K562 (cell line): ENCODE results near the gene GLT6D1. TPM values are rescaled to one million over a fixed set of nuclear protein-coding genes. Genes with fewer than 3 reads are reported as not detected.

Experiments used
- E2F6 ChIP-seq, 2 experiments: IDR thresholded peaks; 2 replicates each; pipeline ENCODE4 v1.6.1; 2011; ENCODE audit warnings: borderline replicate concordance in 1 of 2, control low read depth in 1 of 2, low read depth in 1 of 2, low read length in 1 of 2, mild to moderate bottlenecking in 1 of 2, mixed read lengths in 1 of 2, moderate library complexity in 1 of 2; ENCODE audit not compliant: insufficient read depth in 1 of 2, insufficient read length in 1 of 2, poor library complexity in 1 of 2, severe bottlenecking in 1 of 2; ENCODE audit errors: extremely low read depth in 1 of 2
- PRDM10 ChIP-seq: fragments of 450-650 bp; IDR thresholded peaks from 2 replicates; pipeline ENCODE4 v1.6.1; 2018; ENCODE audit not compliant: partially characterized antibody
- TAF1 ChIP-seq: IDR thresholded peaks from 2 replicates; pipeline ENCODE4 v1.6.1; 2011; ENCODE audit warnings: mild to moderate bottlenecking, low read length, moderate library complexity; ENCODE audit not compliant: insufficient read depth, control insufficient read depth, severe bottlenecking; ENCODE audit errors: extremely low read depth
- TFAM ChIP-seq: fragments of 250-450 bp; sonication (Bioruptor Pico); conservative IDR thresholded peaks from 2 replicates; pipeline ENCODE4 v1.5.0; 2021; ENCODE audit warnings: mild to moderate bottlenecking, moderate library complexity
- ZNF282 ChIP-seq: sonication (generic); formaldehyde crosslinking; IDR thresholded peaks from 2 replicates; pipeline ENCODE4 v1.8.1; 2023; ENCODE audit warnings: missing genetic modification reagents
- ZNF707 ChIP-seq: fragments of 250-450 bp; sonication (Bioruptor Pico); conservative IDR thresholded peaks from 2 replicates; pipeline ENCODE4 v1.8.0; 2022; ENCODE audit warnings: inconsistent platforms, mild to moderate bottlenecking, moderate library complexity
- polyA plus RNA-seq, 8 experiments: library from polyadenylated mRNA; depleted of rRNA in 4 of 8; stranded (reverse) in 5 of 8; unstranded in 3 of 8; fragments of >200 nt; fragmentation: Nextera tagmentation in 2 of 8; fragmentation: Illumina TruSeq in 1 of 8; extraction: Ambion mirVana in 2 of 8; extraction: Trizol in 1 of 8; gene quantifications; 2 replicates each; pipeline versions ENCODE4 v1.2.1 to v1.2.3, GENCODE V29; 2011 to 2014; ENCODE audit warnings: inconsistent platforms in 1 of 8, missing spikeins in 1 of 8
- total RNA-seq, 7 experiments: library from RNA; depleted of rRNA in 6 of 7; stranded (reverse); fragments of >200 nt in 6 of 7; fragmentation: Illumina TruSeq in 2 of 7; extraction: Trizol in 2 of 7; gene quantifications; 2 replicates each; pipeline versions ENCODE4 v1.2.1 to v1.2.3, GENCODE V29; 2011 to 2021; ENCODE audit warnings: low replicate concordance in 1 of 7

The GLT6D1 gene
- total and polyA plus RNA-seq, 9 of the 15 experiments (the other 6 are each of a cell fraction or from before 2014, with no cell fraction given) = not detected

GRCh38 chr9:135665795-135666189 is 26.5 kb upstream of the GLT6D1 start (continued):
- no peak for TF ChIP-seq TFAM (CRISPR knock-in tag)
- no peak for TF ChIP-seq PRDM10
- no peak for TF ChIP-seq TAF1
- no peak for TF ChIP-seq ZNF282
- TF ChIP-seq ZNF707 (CRISPR knock-in tag) = no peak
- TF ChIP-seq E2F6 (IDR thresholded peaks at IDR 0.05; ENCODE audit: borderline replicate concordance in 1 of 2, extremely low read depth in 1 of 2, insufficient read depth in 1 of 2, insufficient read length in 1 of 2, low read depth in 1 of 2, low read length in 1 of 2, poor library complexity in 1 of 2, severe bottlenecking in 1 of 2) = no peak
